ENCODE results near the gene VARS2. TPM values are rescaled to one million over a fixed set of nuclear protein-coding genes. Genes with fewer than 3 reads are reported as not detected.
A peak's percentile ranks its signal among the peaks of the same experiment; 100 is the strongest.

VARS2 gene
- total and polyA plus RNA-seq, 9 of the 15 experiments (the other 6 are each of a cell fraction or from before 2014, with no cell fraction given), result 1.6 to 53.6 (median 29.9) TPM

DNA sequence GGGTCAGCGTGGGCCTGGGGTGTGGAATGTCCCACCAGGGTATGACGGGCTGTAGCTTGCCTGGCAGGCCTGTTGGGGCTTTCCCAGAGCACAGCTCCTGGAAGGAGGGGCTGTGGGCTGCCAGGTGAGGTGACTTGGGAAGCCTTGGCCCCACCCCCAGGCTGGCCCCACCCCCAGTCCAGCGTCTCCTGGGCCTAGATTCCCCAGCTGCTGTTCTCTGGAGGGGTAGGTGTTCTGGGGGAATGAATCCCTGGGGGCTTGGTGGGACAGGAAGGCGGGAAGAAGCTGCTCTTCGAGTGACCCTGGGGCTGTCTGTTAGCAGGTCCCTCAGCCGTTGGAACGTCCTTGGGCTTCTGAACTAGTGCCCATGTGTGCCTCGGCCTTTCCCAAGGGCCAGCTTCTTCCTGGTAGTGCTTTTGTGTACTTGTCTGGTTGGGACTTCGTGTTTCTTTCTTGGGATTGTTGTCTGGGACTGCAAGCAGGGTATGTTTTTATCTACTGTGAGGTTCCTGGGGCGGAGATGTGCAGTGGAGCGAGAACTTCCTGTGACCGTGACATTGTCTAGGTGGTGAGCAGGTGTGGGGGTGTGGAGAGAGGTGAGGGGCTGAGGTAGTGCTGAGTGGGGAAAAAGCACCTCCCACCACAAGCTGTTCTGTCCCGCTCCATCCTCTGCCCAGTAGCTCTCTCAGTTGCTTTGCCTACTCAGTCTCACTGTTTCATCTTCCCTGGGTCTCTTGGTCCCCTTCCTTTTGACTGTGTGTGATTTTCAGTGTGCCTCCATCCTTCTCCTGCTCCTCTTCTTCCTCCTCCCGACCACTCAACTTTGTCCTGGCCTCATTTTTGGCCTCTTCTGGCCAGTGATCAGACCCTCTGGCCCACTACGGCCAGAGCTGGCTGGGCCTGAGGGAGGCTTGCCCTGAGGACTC lies 31.0 kb upstream of the VARS2 start (continued):
- TF ChIP-seq, protein P1, sequence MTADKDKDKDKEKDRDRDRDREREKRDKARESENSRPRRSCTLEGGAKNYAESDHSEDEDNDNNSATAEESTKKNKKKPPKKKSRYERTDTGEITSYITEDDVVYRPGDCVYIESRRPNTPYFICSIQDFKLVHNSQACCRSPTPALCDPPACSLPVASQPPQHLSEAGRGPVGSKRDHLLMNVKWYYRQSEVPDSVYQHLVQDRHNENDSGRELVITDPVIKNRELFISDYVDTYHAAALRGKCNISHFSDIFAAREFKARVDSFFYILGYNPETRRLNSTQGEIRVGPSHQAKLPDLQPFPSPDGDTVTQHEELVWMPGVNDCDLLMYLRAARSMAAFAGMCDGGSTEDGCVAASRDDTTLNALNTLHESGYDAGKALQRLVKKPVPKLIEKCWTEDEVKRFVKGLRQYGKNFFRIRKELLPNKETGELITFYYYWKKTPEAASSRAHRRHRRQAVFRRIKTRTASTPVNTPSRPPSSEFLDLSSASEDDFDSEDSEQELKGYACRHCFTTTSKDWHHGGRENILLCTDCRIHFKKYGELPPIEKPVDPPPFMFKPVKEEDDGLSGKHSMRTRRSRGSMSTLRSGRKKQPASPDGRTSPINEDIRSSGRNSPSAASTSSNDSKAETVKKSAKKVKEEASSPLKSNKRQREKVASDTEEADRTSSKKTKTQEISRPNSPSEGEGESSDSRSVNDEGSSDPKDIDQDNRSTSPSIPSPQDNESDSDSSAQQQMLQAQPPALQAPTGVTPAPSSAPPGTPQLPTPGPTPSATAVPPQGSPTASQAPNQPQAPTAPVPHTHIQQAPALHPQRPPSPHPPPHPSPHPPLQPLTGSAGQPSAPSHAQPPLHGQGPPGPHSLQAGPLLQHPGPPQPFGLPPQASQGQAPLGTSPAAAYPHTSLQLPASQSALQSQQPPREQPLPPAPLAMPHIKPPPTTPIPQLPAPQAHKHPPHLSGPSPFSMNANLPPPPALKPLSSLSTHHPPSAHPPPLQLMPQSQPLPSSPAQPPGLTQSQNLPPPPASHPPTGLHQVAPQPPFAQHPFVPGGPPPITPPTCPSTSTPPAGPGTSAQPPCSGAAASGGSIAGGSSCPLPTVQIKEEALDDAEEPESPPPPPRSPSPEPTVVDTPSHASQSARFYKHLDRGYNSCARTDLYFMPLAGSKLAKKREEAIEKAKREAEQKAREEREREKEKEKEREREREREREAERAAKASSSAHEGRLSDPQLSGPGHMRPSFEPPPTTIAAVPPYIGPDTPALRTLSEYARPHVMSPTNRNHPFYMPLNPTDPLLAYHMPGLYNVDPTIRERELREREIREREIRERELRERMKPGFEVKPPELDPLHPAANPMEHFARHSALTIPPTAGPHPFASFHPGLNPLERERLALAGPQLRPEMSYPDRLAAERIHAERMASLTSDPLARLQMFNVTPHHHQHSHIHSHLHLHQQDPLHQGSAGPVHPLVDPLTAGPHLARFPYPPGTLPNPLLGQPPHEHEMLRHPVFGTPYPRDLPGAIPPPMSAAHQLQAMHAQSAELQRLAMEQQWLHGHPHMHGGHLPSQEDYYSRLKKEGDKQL (CRISPR knock-in tag; IDR thresholded peaks at IDR 0.05; ENCODE audit: borderline replicate concordance), result no peak
- no peak for TF ChIP-seq BRD4 (IDR thresholded peaks at IDR 0.05)
- TF ChIP-seq EGR1 (conservative IDR thresholded peaks at IDR 0.05), result peak; percentile 31; the same call in 1 of the 2 replicates
- TF ChIP-seq, protein P2, sequence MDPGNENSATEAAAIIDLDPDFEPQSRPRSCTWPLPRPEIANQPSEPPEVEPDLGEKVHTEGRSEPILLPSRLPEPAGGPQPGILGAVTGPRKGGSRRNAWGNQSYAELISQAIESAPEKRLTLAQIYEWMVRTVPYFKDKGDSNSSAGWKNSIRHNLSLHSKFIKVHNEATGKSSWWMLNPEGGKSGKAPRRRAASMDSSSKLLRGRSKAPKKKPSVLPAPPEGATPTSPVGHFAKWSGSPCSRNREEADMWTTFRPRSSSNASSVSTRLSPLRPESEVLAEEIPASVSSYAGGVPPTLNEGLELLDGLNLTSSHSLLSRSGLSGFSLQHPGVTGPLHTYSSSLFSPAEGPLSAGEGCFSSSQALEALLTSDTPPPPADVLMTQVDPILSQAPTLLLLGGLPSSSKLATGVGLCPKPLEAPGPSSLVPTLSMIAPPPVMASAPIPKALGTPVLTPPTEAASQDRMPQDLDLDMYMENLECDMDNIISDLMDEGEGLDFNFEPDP (CRISPR knock-in tag; IDR thresholded peaks at IDR 0.05), result no peak
- no peak for TF ChIP-seq NCOA2 (IDR thresholded peaks at IDR 0.05; ENCODE audit: partially characterized antibody in 2 of 2)
- no peak for TF ChIP-seq CXXC5 (CRISPR knock-in tag; IDR thresholded peaks at IDR 0.05)
- no peak for TF ChIP-seq KLF1 (tag; IDR thresholded peaks at IDR 0.05)

All from K562 (cell line).